Stimulated activated CD4-positive, alpha-beta T cell treated with anti-CD3 and anti-CD28 coated beads, Interleukin-4, amount 100 ng/mL, for 24 hours (primary cell): ENCODE results near the gene XYLT1.

ENCODE experiments used
- DNase-seq: peaks from one replicate; pipeline ENCODE4 v3.0.0-alpha.2; 2020

XYLT1 gene

GRCh38 chr16:17215936-17216335 lies 254.8 kb downstream of the XYLT1 start:
- no peak for DNase-seq

DNA sequence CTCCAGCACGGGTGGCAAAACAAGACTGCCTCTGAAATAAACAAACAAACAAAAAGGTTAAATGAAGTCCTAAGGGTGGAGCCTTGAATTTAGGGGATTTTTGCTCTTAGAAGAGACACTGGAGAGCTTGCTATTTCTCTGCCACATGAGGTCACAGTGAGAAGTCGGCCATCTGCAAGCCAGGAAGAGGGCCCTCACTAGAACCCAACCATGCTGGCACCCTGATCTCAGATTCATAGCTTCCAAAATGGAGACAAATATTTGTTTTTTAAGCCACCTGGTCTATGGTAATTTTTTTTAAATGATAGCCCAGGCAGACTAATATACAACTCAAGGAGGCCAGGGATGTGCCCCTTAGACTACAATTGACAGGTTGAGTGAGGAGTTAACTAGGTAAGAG lies 255.5 kb downstream of the XYLT1 start:
- no peak for DNase-seq

- no peak for DNase-seq
Measured at GRCh38 chr16:17213974-17214373, 256.8 kb downstream of the XYLT1 start.

GRCh38 chr16:17213025-17213424 lies 257.7 kb downstream of the XYLT1 start:
- no peak for DNase-seq

- no peak for DNase-seq
Measured at GRCh38 chr16:17212606-17213005, 258.2 kb downstream of the XYLT1 start.

DNA sequence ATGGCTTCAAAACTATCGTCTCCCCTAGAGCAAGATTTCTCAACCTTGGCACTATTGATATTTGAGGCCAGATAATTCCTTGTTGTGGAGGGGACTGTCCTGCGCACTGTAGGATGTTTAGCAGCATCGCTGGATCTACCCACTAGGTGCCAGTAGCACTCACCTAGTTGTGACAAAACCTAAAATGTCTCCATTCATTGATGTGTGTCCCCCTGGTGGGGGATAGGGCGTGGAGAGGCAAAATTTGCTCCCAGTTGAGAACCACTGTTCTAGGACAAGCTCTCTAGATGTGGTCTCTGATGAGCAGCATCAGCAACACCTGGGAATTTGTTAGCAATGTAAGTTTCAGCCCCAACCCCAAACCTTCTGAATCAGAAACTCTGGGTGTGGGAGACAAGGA lies 259.0 kb downstream of the XYLT1 start:
- DNase-seq: peak; percentile 12

DNA sequence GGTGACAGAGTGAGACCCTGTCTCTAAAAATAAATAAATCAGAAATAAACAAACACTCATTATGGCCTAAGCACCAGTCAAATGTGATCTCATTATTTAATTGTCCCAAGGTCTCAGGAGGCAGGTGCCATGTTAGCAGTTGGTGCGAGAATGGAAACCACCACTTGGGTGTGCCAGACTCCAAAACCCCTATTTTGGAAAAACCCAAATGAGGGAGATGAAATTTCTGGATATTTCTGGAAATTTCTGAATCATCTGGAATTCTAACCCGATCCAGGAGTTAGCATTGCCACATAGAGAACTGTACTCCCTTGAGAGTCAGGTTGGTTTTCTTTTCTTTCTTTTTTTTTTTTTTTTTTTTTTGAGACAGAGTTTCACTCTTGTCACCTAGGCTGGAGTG lies 264.0 kb downstream of the XYLT1 start:
- DNase-seq: no peak

DNA sequence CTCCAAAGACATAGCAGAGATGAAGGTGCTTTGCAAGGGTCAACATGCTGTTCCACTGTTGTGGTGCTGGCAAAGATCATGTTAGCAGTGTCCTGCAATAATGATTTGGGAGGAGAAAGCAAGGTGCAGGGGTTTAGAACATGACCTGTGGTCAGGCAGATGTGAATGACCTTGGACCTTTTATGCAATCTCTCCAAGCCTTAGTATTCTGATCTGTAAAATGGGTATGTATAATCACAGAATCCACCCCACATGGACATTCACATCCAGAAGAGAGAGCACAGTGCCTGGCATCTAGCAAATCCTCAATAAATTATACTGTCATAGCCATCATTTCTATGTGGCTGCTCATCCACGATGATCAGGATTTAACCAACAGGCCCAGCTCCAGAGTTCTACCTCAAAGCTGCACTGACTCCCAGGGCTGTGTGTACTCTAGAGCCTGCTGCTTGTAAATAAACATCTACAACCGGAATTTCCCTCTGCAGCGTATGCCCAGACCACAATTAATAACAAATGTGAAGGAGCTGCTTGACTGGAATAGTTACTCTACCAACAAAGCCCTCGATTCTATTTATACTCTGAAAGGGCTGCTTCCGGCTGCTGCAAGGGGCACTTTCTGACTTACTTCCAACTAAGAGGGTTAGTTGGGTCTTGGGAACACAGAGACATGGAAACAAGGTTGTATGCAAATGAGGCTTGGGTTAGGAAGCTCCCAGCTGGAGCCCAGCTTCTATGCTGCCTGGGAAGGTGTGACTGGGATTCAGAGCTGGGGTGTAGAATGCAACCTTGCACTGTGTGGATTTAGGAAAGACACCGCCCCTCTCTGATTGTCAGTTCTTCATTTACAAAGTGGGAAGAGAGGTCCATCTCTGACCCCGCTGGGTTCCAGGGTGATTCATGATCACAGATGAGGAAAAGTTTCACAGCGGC lies 265.2 kb downstream of the XYLT1 start:
- no peak for DNase-seq

DNA sequence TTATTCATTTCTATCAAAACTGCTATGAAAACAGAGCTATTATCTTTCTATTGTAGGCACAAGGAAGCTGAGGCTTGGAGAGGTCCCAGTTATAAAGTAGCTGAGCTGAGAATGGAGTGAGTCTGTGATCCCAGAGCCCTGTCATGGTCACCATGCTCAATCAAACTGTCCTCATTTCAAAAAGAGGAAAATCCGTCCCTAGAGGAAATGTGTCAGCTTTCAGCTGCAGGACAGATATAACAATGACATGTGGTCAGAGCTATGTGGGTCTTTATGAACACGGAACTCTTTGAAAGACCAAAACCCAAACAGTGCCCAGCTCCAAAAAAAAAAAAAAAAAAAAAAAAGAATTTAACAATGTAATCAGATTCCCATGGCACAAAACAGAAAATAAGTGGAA lies 266.1 kb downstream of the XYLT1 start:
- no peak for DNase-seq

DNA sequence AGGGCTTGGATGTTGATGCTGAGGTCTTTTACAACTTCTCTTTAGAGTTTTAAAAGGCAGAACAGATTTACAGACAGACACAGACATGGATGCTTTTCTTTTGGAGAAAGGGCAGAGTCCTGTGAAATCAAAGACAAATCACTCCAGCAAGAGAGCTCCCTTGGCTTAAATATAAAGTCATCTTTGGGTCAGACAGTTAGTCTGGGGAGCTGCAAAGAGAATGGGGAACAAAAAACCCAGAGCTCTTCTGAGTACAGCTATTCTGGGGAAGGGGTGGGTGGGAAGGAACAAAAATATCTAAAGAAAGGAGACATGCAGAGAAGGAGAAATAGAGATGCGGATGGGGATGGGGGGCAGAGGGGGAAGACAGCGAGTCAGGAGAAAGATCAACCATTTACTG lies 266.6 kb downstream of the XYLT1 start:
- DNase-seq: no peak

DNA sequence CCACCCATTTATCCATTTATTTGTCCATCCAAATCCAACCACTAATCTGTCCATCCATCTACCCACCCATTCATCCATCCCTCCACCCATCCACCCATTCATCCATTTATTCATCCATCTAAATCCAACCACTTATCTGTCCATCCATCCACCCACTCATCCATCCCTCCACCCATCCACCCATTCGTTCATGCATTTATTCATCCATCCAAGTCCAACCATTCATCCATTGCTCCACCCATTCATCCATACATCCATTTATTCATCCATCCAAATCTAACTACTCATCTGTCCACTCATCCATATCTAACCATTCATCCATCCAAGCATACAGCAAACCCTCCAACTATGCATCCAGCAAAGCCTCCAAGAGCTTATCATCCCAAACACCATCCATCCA lies 267.3 kb downstream of the XYLT1 start:
- no peak for DNase-seq

GRCh38 chr16:17199135-17199534 lies 271.6 kb downstream of the XYLT1 start:
- DNase-seq: no peak

- DNase-seq: no peak
Measured at GRCh38 chr16:17196526-17196925, 274.2 kb downstream of the XYLT1 start.

DNA sequence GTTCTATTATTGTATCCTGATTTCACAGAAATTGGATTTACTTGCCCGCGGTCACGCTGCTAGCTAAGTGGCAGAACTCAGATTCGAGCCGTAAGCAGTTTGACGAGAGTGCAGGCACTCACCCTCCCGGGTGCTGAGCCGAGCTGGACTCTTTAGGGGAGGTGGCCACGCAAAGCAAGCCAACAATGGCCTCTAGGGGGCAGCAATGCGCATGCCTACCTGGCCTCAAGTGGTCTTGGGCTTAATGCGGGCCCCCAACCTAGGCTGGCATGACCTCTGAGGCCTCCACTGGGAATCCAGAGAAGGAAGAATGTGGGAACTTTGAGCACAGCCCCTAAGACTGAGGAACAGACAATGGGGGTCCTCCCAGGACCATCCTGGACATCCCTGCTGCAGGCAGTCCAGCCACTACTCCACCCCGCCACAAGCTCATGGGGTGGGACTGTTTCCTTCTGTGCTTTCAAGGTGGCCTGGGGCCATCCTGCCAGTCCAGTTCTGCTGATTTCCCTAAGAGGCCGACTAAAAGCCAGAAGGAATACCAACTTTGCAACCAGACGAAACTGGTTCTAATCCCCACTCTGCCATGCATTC lies 276.5 kb downstream of the XYLT1 start:
- DNase-seq: peak; percentile 62

- DNase-seq: no peak
Measured at GRCh38 chr16:17193566-17194100, 277.1 kb downstream of the XYLT1 start.

DNA sequence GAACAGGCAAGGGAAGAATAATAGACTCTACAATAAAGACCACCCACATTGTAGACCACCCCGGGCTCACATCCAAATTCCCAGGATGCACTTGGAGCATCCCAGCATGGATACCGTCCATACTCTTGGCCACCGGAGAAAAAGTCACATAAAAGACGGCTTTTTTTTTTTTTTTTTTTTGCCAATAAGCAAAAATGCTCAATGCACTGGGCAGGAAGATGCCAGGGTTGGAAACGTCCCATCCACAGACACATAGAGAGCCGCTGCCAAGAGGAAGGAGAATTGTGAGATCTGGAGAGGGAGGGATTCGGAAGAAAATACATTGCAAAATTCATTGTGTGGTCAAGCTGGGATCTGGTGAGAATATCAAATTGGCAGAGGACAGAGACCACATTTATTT lies 286.7 kb downstream of the XYLT1 start:
- no peak for DNase-seq

GRCh38 chr16:17177959-17178905 lies 292.5 kb downstream of the XYLT1 start:
- no peak for DNase-seq

DNA sequence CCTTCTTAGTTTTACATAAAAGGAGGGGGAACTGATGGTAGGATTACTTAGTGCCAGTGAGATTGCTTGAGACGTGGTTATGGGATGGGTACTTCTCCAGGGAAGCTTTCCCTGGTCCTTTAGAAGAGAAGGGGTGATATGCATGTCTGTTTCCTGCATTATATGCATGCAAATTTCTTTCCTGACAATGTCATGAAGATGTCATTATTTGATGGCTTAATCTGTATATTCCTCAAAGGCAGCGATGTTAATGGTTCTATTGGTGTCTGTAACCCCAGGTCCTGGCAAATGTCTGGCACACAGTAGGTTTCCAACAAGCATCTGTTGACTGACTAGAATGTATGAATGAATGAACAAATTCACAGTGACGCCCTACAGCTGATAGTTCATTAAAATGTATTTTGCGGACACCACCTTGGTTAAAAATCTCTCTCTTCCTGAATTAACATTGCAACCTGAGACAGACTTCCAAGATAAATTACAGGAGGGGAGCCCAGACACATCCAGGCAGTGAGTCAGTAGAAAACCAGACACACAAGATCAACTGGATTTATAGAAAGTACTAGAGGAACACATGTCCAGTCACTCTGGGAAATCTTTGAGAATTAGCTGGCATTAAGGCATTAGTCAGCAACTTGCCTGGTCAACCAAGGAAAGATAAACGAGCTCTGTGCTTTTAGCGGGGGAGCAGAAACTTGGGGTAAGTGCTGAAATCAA lies 293.4 kb downstream of the XYLT1 start:
- no peak for DNase-seq

- no peak for DNase-seq
Measured at GRCh38 chr16:17176199-17176598, 294.6 kb downstream of the XYLT1 start.

- no peak for DNase-seq
Measured at GRCh38 chr16:17173281-17173680, 297.5 kb downstream of the XYLT1 start.

- no peak for DNase-seq
Measured at GRCh38 chr16:17171250-17172143, 299.3 kb downstream of the XYLT1 start.
